A549 (cell line): ENCODE measurements around the gene NPLOC4. TPM values are rescaled to one million over a fixed set of nuclear protein-coding genes. Genes with fewer than 3 reads are reported as not detected.
A peak's percentile ranks its signal among the peaks of the same experiment; 100 is the strongest.

Experiments used
- ATAC-seq, 2 experiments: fragments of 200-7000 bp in 1 of 2; fragments of >200 bp in 1 of 2; cut with Nextera tagmentation in 1 of 2; cut with Tn5 transposase in 1 of 2; 3 replicates each; pipeline versions ENCODE4 v1.8.0 to v1.9.1; 2018 to 2020; ENCODE audit warnings: mild to moderate bottlenecking in 1 of 2, moderate library complexity in 1 of 2
- CTCF ChIA-PET: fragments of 300-600 bp; sonication (Branson Sonifier 250); formaldehyde crosslinking; extraction: SDS; loops from one replicate; lab custom pipeline; 2021; ENCODE audit warnings: antibody characterized with exemption, inconsistent platforms; lab: Yijun Ruan, JAX
- POLR2A ChIA-PET: fragments of 350-600 bp; formaldehyde crosslinking; extraction: SDS; loops from one replicate; lab custom pipeline; 2021; ENCODE audit warnings: antibody characterized with exemption, inconsistent platforms; lab: Yijun Ruan, JAX
- DNase-seq, 2 experiments: peaks; one replicate each; pipeline versions ENCODE4 v3.0.0 to v3.0.0-alpha.2; 2011 to 2016; ENCODE audit warnings: low read depth in 1 of 2, low spot score in 1 of 2
- FAIRE-seq: peaks from 2 replicates; lab custom pipeline; 2011; peaks lifted over from hg19 to GRCh38; lab: Jason Lieb, UNC
- H3K27ac ChIP-seq, 2 experiments: fragments of >200 bp; sonication (Bioruptor Twin); formaldehyde crosslinking; 3 replicates each; pipeline ENCODE4 v1.5.1; 2016 to 2017
- H3K4me1 ChIP-seq: fragments of >200 bp; sonication (Bioruptor Twin); formaldehyde crosslinking; 3 replicates; pipeline ENCODE4 v1.6.1; 2016
- H3K4me2 ChIP-seq: fragments of >200 bp; sonication (Bioruptor Twin); formaldehyde crosslinking; 3 replicates; pipeline ENCODE4 v1.6.1; 2016
- H3K4me3 ChIP-seq: fragments of >200 bp; sonication (Bioruptor Twin); formaldehyde crosslinking; 3 replicates; pipeline ENCODE4 v1.5.1; 2016
- H3K9me3 ChIP-seq: fragments of >200 bp; sonication (Bioruptor Twin); formaldehyde crosslinking; 3 replicates; pipeline ENCODE4 v1.6.1; 2016
- CEBPB ChIP-seq, 2 experiments: fragments of >200 bp in 1 of 2; sonication (Bioruptor Twin) in 1 of 2; formaldehyde crosslinking in 1 of 2; IDR thresholded peaks; 2 replicates each; pipeline ENCODE4 v1.6.1; 2012 to 2016
- EP300 ChIP-seq, 2 experiments: fragments of >200 bp; sonication (Bioruptor Twin); formaldehyde crosslinking; IDR thresholded peaks; 2 replicates in 1 of 2; 3 replicates in 1 of 2; pipeline ENCODE4 v1.6.1; 2016 to 2017
- FOSB ChIP-seq: fragments of 250-450 bp; sonication (Bioruptor Pico); IDR thresholded peaks from 2 replicates; pipeline ENCODE4 v1.5.0; 2020; ENCODE audit warnings: mild to moderate bottlenecking, moderate library complexity
- GATA3 ChIP-seq: IDR thresholded peaks from 2 replicates; pipeline ENCODE4 v1.6.1; 2012; ENCODE audit warnings: borderline replicate concordance
- HDAC2 ChIP-seq: fragments of 200-600 bp; sonication (generic); IDR thresholded peaks from 2 replicates; pipeline ENCODE4 v1.6.1; 2016
- HEYL ChIP-seq: fragments of 250-450 bp; sonication (Bioruptor Pico); IDR thresholded peaks from 2 replicates; pipeline ENCODE4 v1.8.0; 2021; ENCODE audit warnings: mild to moderate bottlenecking, moderate library complexity
- JUNB ChIP-seq: fragments of >200 bp; sonication (Bioruptor Twin); formaldehyde crosslinking; IDR thresholded peaks from 2 replicates; pipeline ENCODE4 v1.6.1; 2016
- POLR2AphosphoS2 ChIP-seq: conservative IDR thresholded peaks from 2 replicates; pipeline ENCODE4 v1.6.1; 2012; ENCODE audit warnings: low read length, improper control_type of control experiment, inconsistent platforms
- RARB ChIP-seq: fragments of 250-450 bp; sonication (Bioruptor Pico); IDR thresholded peaks from 2 replicates; pipeline ENCODE4 v1.8.0; 2021; ENCODE audit warnings: mild to moderate bottlenecking, moderate library complexity
- SMC3 ChIP-seq: fragments of >200 bp; sonication (Bioruptor Twin); formaldehyde crosslinking; IDR thresholded peaks from 3 replicates; pipeline ENCODE4 v1.6.1; 2018; ENCODE audit warnings: inconsistent platforms
- ZFP36 ChIP-seq: fragments of 450-650 bp; IDR thresholded peaks from 2 replicates; pipeline ENCODE4 v1.6.1; 2014; ENCODE audit warnings: borderline replicate concordance; ENCODE audit not compliant: partially characterized antibody
- ZSCAN20 ChIP-seq: fragments of 250-450 bp; sonication (Bioruptor Pico); IDR thresholded peaks from 2 replicates; pipeline ENCODE4 v1.8.0; 2022; ENCODE audit warnings: mild to moderate bottlenecking, moderate library complexity
- WGBS: methylation state at CpG from one replicate; pipeline ENCODE4 v1.1.6; 2017; ENCODE audit errors: missing lambda C conversion rate; 5-methylcytosine and 5-hydroxymethylcytosine counted together
- polyA plus RNA-seq, 4 experiments: library from polyadenylated mRNA; depleted of rRNA in 3 of 4; stranded (reverse); fragments of >200 nt; fragmentation: RNase III in 1 of 4; extraction: RNeasy Plus Mini Kit Qiagen cat#74134 plus additional on column Dnase treatment in 1 of 4; gene quantifications; 2 replicates in 3 of 4; 3 replicates in 1 of 4; pipeline ENCODE4 v1.2.3, GENCODE V29; 2011 to 2017
- TF ChIP-seq, protein P1 (sequence below): IDR thresholded peaks from 2 replicates; pipeline ENCODE4 v1.6.1; 2012
- TF ChIP-seq, protein P2 (sequence below): IDR thresholded peaks from 2 replicates; pipeline ENCODE4 v1.6.1; 2012
- TF ChIP-seq, protein P3 (sequence below): fragments of >200 bp; sonication (Bioruptor Twin); formaldehyde crosslinking; IDR thresholded peaks from 2 replicates; pipeline ENCODE4 v1.6.1; 2016
- TF ChIP-seq, protein P4 (sequence below): fragments of 450-650 bp; IDR thresholded peaks from 2 replicates; pipeline ENCODE4 v1.6.1; 2014; ENCODE audit warnings: antibody characterized with exemption
- TF ChIP-seq, protein P5 (sequence below): IDR thresholded peaks from 2 replicates; pipeline ENCODE4 v1.6.1; 2012; ENCODE audit warnings: low read depth, borderline replicate concordance
- TF ChIP-seq, protein P6 (sequence below): fragments of >200 bp; sonication (Bioruptor Twin); formaldehyde crosslinking; IDR thresholded peaks from 3 replicates; pipeline ENCODE4 v1.5.1; 2016

The NPLOC4 gene
- polyA plus RNA-seq, 2 of the 4 experiments (the other 2 are of a cell fraction), result 98.5 to 101 TPM

DNA sequence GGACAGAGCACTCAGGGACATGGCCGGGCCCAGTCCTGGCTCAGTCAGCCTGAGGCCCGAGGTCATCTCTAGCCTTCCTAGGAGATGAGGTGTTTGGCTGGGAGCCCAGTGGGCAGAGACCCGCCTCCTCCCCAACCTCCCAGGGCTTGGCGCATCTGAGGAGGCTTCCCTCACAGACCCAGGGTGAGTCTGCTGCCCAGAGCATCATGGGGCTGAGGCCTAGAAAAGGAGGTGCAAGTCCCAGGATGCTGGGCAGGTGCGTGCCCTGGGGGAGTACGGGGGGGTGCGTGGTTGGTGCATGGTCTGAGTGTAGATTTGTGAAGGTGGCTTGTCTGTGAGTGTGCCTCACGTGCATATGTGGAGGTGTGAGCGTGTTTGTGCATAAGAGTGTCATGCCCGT, 14.8 kb upstream of the NPLOC4 start:
- Histone ChIP-seq H3K27ac (peak overlapping the region; percentile 68 to 84), H3K4me3 (no peak overlapping the region), H3K4me1 (peaks cover 14% of the 10 kb centered on the region), H3K4me2 (peak overlapping the region; percentile 56), H3K9me3 (no peaks in the 10 kb centered on the region)
- ATAC-seq (peak; percentile 79 to 90), FAIRE-seq (no peak), DNase-seq (peak; percentile 85 to 92)
- WGBS, result 45% methylated on average over 10 of the region's 10 CpGs
- CTCF ChIA-PET, result no interaction called here
- POLR2A ChIA-PET, result no interaction called here
- TF ChIP-seq, protein P1, sequence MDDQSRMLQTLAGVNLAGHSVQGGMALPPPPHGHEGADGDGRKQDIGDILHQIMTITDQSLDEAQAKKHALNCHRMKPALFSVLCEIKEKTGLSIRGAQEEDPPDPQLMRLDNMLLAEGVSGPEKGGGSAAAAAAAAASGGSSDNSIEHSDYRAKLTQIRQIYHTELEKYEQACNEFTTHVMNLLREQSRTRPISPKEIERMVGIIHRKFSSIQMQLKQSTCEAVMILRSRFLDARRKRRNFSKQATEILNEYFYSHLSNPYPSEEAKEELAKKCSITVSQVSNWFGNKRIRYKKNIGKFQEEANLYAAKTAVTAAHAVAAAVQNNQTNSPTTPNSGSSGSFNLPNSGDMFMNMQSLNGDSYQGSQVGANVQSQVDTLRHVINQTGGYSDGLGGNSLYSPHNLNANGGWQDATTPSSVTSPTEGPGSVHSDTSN, result no peak
- TF ChIP-seq POLR2AphosphoS2, result no peak
- no peak for TF ChIP-seq CEBPB (IDR thresholded peaks at IDR 0.05)
- TF ChIP-seq, protein P2, sequence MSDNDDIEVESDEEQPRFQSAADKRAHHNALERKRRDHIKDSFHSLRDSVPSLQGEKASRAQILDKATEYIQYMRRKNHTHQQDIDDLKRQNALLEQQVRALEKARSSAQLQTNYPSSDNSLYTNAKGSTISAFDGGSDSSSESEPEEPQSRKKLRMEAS, result peak; percentile 63; the same call in 1 of the 2 replicates
- no peak for TF ChIP-seq RARB (CRISPR knock-in tag)
- no peak for TF ChIP-seq ZFP36
- TF ChIP-seq, all 56 proteins: peak for 1

DNA sequence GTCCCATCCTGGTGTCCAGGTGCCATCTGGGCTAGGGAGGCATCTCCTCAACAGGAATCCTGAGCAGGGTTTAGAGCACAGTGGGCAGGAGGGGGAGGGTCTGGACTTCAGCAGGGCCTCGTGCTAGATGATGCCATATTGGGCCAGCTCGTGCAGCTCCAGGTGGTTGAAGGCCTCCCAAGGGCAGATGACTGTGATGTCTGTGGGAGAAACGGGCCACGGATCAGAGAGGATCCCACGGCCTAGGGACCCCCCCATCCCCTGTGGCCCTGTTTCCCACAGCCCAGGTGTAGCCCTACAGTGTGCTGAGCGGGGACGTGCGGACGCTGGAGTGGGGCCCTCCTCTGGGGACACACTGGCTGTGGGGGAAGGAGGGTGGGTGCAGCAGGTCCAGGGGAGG, 14.0 kb upstream of the NPLOC4 start:
- TF ChIP-seq FOSB (CRISPR knock-in tag), result no peak
- TF ChIP-seq, protein P3, sequence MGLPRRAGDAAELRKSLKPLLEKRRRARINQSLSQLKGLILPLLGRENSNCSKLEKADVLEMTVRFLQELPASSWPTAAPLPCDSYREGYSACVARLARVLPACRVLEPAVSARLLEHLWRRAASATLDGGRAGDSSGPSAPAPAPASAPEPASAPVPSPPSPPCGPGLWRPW, result no peak
- TF ChIP-seq, all 56 proteins: peak for 0
- Histone ChIP-seq H3K4me3 (no peak overlapping the region), H3K4me1 (peaks cover 14% of the 10 kb centered on the region), H3K4me2 (peak overlapping the region; percentile 56), H3K27ac (peak overlapping the region; percentile 68 to 84), H3K9me3 (no peaks in the 10 kb centered on the region)
- peak; percentile 3 to 10; a peak in 4 of 6 replicates for ATAC-seq
- no peak for FAIRE-seq
- WGBS, result 83% methylated on average over 8 of the region's 9 CpGs
- no peak for DNase-seq
- CTCF ChIA-PET, result interaction anchor here (1.2 kb wide), 1 partner anchor 18 kb away, joined by 3 read pairs; no protein-coding TSS in a partner anchor
- POLR2A ChIA-PET, result interaction anchor here (0.9 kb wide), 1 partner anchor 9 kb away, joined by 3 read pairs; no protein-coding TSS in a partner anchor

DNA sequence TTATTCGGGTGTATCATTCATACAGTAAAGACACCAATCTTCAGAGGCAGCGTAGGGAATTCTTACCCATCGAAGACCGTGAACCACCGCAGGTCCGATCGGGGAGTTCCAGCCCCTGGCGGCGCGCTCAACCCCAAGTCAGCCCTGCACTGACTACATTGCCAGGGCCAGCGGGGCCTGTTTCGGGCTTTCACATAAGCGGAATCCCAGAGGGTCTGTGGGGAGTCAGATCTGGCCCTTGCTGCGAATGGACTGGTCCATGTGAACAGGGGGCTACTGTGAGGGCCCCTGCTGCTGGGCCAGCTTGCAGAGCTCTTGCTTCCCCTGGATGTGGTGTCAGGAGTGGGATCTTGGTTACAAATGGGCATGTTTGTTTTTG, 11.8 kb upstream of the NPLOC4 start:
- DNase-seq, result no peak
- no peak for FAIRE-seq
- Histone ChIP-seq H3K4me3 (no peak overlapping the region), H3K4me1 (peaks cover 14% of the 10 kb centered on the region), H3K4me2 (no peak overlapping the region), H3K9me3 (no peaks in the 10 kb centered on the region), H3K27ac (no peak overlapping the region)
- ChIA-PET CTCF (interaction anchor here (0.9 to 2.7 kb wide), 5 partner anchors 9 to 357 kb away, joined by 3 to 11 read pairs (median 3); no protein-coding TSS in a partner anchor), POLR2A (no interaction called here)
- no peak for ATAC-seq
- 85% methylated on average over 14 of the region's 14 CpGs for WGBS
- TF ChIP-seq, protein P3, result no peak
- TF ChIP-seq GATA3, result no peak
- no peak for TF ChIP-seq EP300 (IDR thresholded peaks at IDR 0.05)
- TF ChIP-seq ZSCAN20 (CRISPR knock-in tag), result no peak
- no peak for TF ChIP-seq HDAC2
- TF ChIP-seq, protein P4, sequence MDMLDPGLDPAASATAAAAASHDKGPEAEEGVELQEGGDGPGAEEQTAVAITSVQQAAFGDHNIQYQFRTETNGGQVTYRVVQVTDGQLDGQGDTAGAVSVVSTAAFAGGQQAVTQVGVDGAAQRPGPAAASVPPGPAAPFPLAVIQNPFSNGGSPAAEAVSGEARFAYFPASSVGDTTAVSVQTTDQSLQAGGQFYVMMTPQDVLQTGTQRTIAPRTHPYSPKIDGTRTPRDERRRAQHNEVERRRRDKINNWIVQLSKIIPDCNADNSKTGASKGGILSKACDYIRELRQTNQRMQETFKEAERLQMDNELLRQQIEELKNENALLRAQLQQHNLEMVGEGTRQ, result no peak
- TF ChIP-seq, protein P5, sequence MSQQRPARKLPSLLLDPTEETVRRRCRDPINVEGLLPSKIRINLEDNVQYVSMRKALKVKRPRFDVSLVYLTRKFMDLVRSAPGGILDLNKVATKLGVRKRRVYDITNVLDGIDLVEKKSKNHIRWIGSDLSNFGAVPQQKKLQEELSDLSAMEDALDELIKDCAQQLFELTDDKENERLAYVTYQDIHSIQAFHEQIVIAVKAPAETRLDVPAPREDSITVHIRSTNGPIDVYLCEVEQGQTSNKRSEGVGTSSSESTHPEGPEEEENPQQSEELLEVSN, result no peak
- TF ChIP-seq HEYL, result no peak
- no peak for TF ChIP-seq POLR2AphosphoS2
- TF ChIP-seq SMC3, result no peak
- TF ChIP-seq JUNB, result no peak
- TF ChIP-seq, protein P6, sequence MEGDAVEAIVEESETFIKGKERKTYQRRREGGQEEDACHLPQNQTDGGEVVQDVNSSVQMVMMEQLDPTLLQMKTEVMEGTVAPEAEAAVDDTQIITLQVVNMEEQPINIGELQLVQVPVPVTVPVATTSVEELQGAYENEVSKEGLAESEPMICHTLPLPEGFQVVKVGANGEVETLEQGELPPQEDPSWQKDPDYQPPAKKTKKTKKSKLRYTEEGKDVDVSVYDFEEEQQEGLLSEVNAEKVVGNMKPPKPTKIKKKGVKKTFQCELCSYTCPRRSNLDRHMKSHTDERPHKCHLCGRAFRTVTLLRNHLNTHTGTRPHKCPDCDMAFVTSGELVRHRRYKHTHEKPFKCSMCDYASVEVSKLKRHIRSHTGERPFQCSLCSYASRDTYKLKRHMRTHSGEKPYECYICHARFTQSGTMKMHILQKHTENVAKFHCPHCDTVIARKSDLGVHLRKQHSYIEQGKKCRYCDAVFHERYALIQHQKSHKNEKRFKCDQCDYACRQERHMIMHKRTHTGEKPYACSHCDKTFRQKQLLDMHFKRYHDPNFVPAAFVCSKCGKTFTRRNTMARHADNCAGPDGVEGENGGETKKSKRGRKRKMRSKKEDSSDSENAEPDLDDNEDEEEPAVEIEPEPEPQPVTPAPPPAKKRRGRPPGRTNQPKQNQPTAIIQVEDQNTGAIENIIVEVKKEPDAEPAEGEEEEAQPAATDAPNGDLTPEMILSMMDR, result no peak
